Measurements from ENCODE around the gene KRT2. TPM values are rescaled to one million over a fixed set of nuclear protein-coding genes. Genes with fewer than 3 reads are reported as not detected.

KRT2 gene
- total and polyA plus RNA-seq, 2 donors: 3.6 to 26.4 TPM

- H3K27ac ChIP-seq (ENCODE audit: low read depth in 1 of 2, low read length in 1 of 2): no peak overlapping the region
- H3K27me3 ChIP-seq (ENCODE audit: control insufficient read depth in 2 of 2, insufficient read depth in 1 of 2, low read length in 1 of 2): no peaks in the 10 kb centered on the region
- no peaks in the 10 kb centered on the region for H3K36me3 ChIP-seq (ENCODE audit: control insufficient read depth in 2 of 2, insufficient read depth in 2 of 2, low read length in 1 of 2)
- H3K9me3 ChIP-seq (ENCODE audit: control insufficient read depth in 2 of 2, insufficient read depth in 1 of 2, low read length in 1 of 2): no peaks in the 10 kb centered on the region
- H3K4me1 ChIP-seq (ENCODE audit: control insufficient read depth in 2 of 2, insufficient read depth in 2 of 2, low read length in 2 of 2): peaks cover 0 to 7% of the 10 kb centered on the region in 2 donors
- H3K4me3 ChIP-seq (ENCODE audit: low read length in 2 of 2): no peak overlapping the region
- no peak for DNase-seq (ENCODE audit: low read depth in 6 of 9, low spot score in 9 of 9)
These were observed 10.9 kb upstream of the KRT2 start for GRCh38 chr12:52662918-52663229.

GRCh38 chr12:52662093-52662917 lies 10.3 kb upstream of the KRT2 start:
- Histone ChIP-seq H3K4me1 (ENCODE audit: control insufficient read depth in 2 of 2, insufficient read depth in 2 of 2, low read length in 2 of 2) (peaks cover 0 to 7% of the 10 kb centered on the region in 2 donors), H3K27me3 (ENCODE audit: control insufficient read depth in 2 of 2, insufficient read depth in 1 of 2, low read length in 1 of 2) (no peaks in the 10 kb centered on the region), H3K9me3 (ENCODE audit: control insufficient read depth in 2 of 2, insufficient read depth in 1 of 2, low read length in 1 of 2) (no peaks in the 10 kb centered on the region), H3K36me3 (ENCODE audit: control insufficient read depth in 2 of 2, insufficient read depth in 2 of 2, low read length in 1 of 2) (no peaks in the 10 kb centered on the region), H3K4me3 (ENCODE audit: low read length in 2 of 2) (no peak overlapping the region), H3K27ac (ENCODE audit: low read depth in 1 of 2, low read length in 1 of 2) (no peak overlapping the region)
- 77% methylated on average over 10 of the region's 10 CpGs for WGBS
- no peak for DNase-seq (ENCODE audit: low read depth in 6 of 9, low spot score in 9 of 9)

GRCh38 chr12:52661668-52662067 lies 9.7 kb upstream of the KRT2 start:
- peaks cover 0 to 7% of the 10 kb centered on the region in 2 donors for H3K4me1 ChIP-seq (ENCODE audit: control insufficient read depth in 2 of 2, insufficient read depth in 2 of 2, low read length in 2 of 2)
- H3K4me3 ChIP-seq (ENCODE audit: low read length in 2 of 2): no peak overlapping the region
- DNase-seq (ENCODE audit: low read depth in 6 of 9, low spot score in 9 of 9): no peak
- WGBS: 95% methylated on average over 3 of the region's 3 CpGs
- no peaks in the 10 kb centered on the region for H3K36me3 ChIP-seq (ENCODE audit: control insufficient read depth in 2 of 2, insufficient read depth in 2 of 2, low read length in 1 of 2)
- H3K9me3 ChIP-seq (ENCODE audit: control insufficient read depth in 2 of 2, insufficient read depth in 1 of 2, low read length in 1 of 2): no peaks in the 10 kb centered on the region
- H3K27ac ChIP-seq (ENCODE audit: low read depth in 1 of 2, low read length in 1 of 2): no peak overlapping the region
- no peaks in the 10 kb centered on the region for H3K27me3 ChIP-seq (ENCODE audit: control insufficient read depth in 2 of 2, insufficient read depth in 1 of 2, low read length in 1 of 2)

- no peak for DNase-seq (ENCODE audit: low read depth in 6 of 9, low spot score in 9 of 9)
- peaks cover 0 to 7% of the 10 kb centered on the region in 2 donors for H3K4me1 ChIP-seq (ENCODE audit: control insufficient read depth in 2 of 2, insufficient read depth in 2 of 2, low read length in 2 of 2)
- WGBS: 93% methylated on average over 3 of the region's 3 CpGs
- H3K9me3 ChIP-seq (ENCODE audit: control insufficient read depth in 2 of 2, insufficient read depth in 1 of 2, low read length in 1 of 2): no peaks in the 10 kb centered on the region
- no peaks in the 10 kb centered on the region for H3K36me3 ChIP-seq (ENCODE audit: control insufficient read depth in 2 of 2, insufficient read depth in 2 of 2, low read length in 1 of 2)
- no peak overlapping the region for H3K4me3 ChIP-seq (ENCODE audit: low read length in 2 of 2)
- H3K27ac ChIP-seq (ENCODE audit: low read depth in 1 of 2, low read length in 1 of 2): no peak overlapping the region
- H3K27me3 ChIP-seq (ENCODE audit: control insufficient read depth in 2 of 2, insufficient read depth in 1 of 2, low read length in 1 of 2): no peaks in the 10 kb centered on the region
These were observed 9.0 kb upstream of the KRT2 start for GRCh38 chr12:52660934-52661499.

- Histone ChIP-seq H3K36me3 (ENCODE audit: control insufficient read depth in 2 of 2, insufficient read depth in 2 of 2, low read length in 1 of 2) (no peaks in the 10 kb centered on the region), H3K9me3 (ENCODE audit: control insufficient read depth in 2 of 2, insufficient read depth in 1 of 2, low read length in 1 of 2) (no peaks in the 10 kb centered on the region), H3K4me1 (ENCODE audit: control insufficient read depth in 2 of 2, insufficient read depth in 2 of 2, low read length in 2 of 2) (peaks cover 0 to 7% of the 10 kb centered on the region in 2 donors), H3K27me3 (ENCODE audit: control insufficient read depth in 2 of 2, insufficient read depth in 1 of 2, low read length in 1 of 2) (peaks cover 0 to 4% of the 10 kb centered on the region in 2 donors), H3K27ac (ENCODE audit: low read depth in 1 of 2, low read length in 1 of 2) (no peak overlapping the region), H3K4me3 (ENCODE audit: low read length in 2 of 2) (no peak overlapping the region)
- DNase-seq (ENCODE audit: low read depth in 6 of 9, low spot score in 9 of 9): no peak
- WGBS: 99% methylated on average over 4 of the region's 4 CpGs
These were observed 7.9 kb upstream of the KRT2 start for GRCh38 chr12:52659951-52660350.

- Histone ChIP-seq H3K27me3 (ENCODE audit: control insufficient read depth in 2 of 2, insufficient read depth in 1 of 2, low read length in 1 of 2) (peaks cover 0 to 4% of the 10 kb centered on the region in 2 donors), H3K4me3 (ENCODE audit: low read length in 2 of 2) (no peak overlapping the region), H3K36me3 (ENCODE audit: control insufficient read depth in 2 of 2, insufficient read depth in 2 of 2, low read length in 1 of 2) (no peaks in the 10 kb centered on the region), H3K9me3 (ENCODE audit: control insufficient read depth in 2 of 2, insufficient read depth in 1 of 2, low read length in 1 of 2) (no peaks in the 10 kb centered on the region), H3K27ac (ENCODE audit: low read depth in 1 of 2, low read length in 1 of 2) (no peak overlapping the region), H3K4me1 (ENCODE audit: control insufficient read depth in 2 of 2, insufficient read depth in 2 of 2, low read length in 2 of 2) (peaks cover 0 to 7% of the 10 kb centered on the region in 2 donors)
- no peak for DNase-seq (ENCODE audit: low read depth in 6 of 9, low spot score in 9 of 9)
- WGBS: 78% methylated on average over 7 of the region's 7 CpGs
These were observed 7.4 kb upstream of the KRT2 start for GRCh38 chr12:52659395-52659794.

GRCh38 chr12:52658196-52658595 lies 6.2 kb upstream of the KRT2 start:
- no peak overlapping the region for H3K27ac ChIP-seq (ENCODE audit: low read depth in 1 of 2, low read length in 1 of 2)
- peaks cover 0 to 7% of the 10 kb centered on the region in 2 donors for H3K4me1 ChIP-seq (ENCODE audit: control insufficient read depth in 2 of 2, insufficient read depth in 2 of 2, low read length in 2 of 2)
- 95% methylated on average over 4 of the region's 4 CpGs for WGBS
- no peak overlapping the region for H3K4me3 ChIP-seq (ENCODE audit: low read length in 2 of 2)
- peaks cover 0 to 4% of the 10 kb centered on the region in 2 donors for H3K27me3 ChIP-seq (ENCODE audit: control insufficient read depth in 2 of 2, insufficient read depth in 1 of 2, low read length in 1 of 2)
- no peak for DNase-seq (ENCODE audit: low read depth in 6 of 9, low spot score in 9 of 9)
- H3K36me3 ChIP-seq (ENCODE audit: control insufficient read depth in 2 of 2, insufficient read depth in 2 of 2, low read length in 1 of 2): no peaks in the 10 kb centered on the region
- no peaks in the 10 kb centered on the region for H3K9me3 ChIP-seq (ENCODE audit: control insufficient read depth in 2 of 2, insufficient read depth in 1 of 2, low read length in 1 of 2)

GRCh38 chr12:52657250-52657902 lies 5.4 kb upstream of the KRT2 start:
- H3K36me3 ChIP-seq (ENCODE audit: control insufficient read depth in 2 of 2, insufficient read depth in 2 of 2, low read length in 1 of 2): no peaks in the 10 kb centered on the region
- no peak overlapping the region for H3K4me3 ChIP-seq (ENCODE audit: low read length in 2 of 2)
- no peaks in the 10 kb centered on the region for H3K9me3 ChIP-seq (ENCODE audit: control insufficient read depth in 2 of 2, insufficient read depth in 1 of 2, low read length in 1 of 2)
- DNase-seq (ENCODE audit: low read depth in 6 of 9, low spot score in 9 of 9): no peak
- WGBS: 97% methylated on average over 6 of the region's 6 CpGs
- no peak overlapping the region for H3K27ac ChIP-seq (ENCODE audit: low read depth in 1 of 2, low read length in 1 of 2)
- peaks cover 0 to 4% of the 10 kb centered on the region in 2 donors for H3K27me3 ChIP-seq (ENCODE audit: control insufficient read depth in 2 of 2, insufficient read depth in 1 of 2, low read length in 1 of 2)
- H3K4me1 ChIP-seq (ENCODE audit: control insufficient read depth in 2 of 2, insufficient read depth in 2 of 2, low read length in 2 of 2): peaks cover 0 to 6% of the 10 kb centered on the region in 2 donors

GRCh38 chr12:52656616-52657015 lies 4.6 kb upstream of the KRT2 start:
- 84% methylated on average over 4 of the region's 4 CpGs for WGBS
- Histone ChIP-seq H3K9me3 (ENCODE audit: control insufficient read depth in 2 of 2, insufficient read depth in 1 of 2, low read length in 1 of 2) (no peaks in the 10 kb centered on the region), H3K27ac (ENCODE audit: low read depth in 1 of 2, low read length in 1 of 2) (no peak overlapping the region), H3K4me1 (ENCODE audit: control insufficient read depth in 2 of 2, insufficient read depth in 2 of 2, low read length in 2 of 2) (no peaks in the 10 kb centered on the region), H3K36me3 (ENCODE audit: control insufficient read depth in 2 of 2, insufficient read depth in 2 of 2, low read length in 1 of 2) (no peaks in the 10 kb centered on the region), H3K27me3 (ENCODE audit: control insufficient read depth in 2 of 2, insufficient read depth in 1 of 2, low read length in 1 of 2) (peaks cover 0 to 4% of the 10 kb centered on the region in 2 donors), H3K4me3 (ENCODE audit: low read length in 2 of 2) (no peak overlapping the region)
- DNase-seq (ENCODE audit: low read depth in 6 of 9, low spot score in 9 of 9): no peak
